GM12892 (cell line): ENCODE measurements around the gene PPFIA1.

ENCODE experiments used
- POLR2A ChIP-seq: IDR thresholded peaks from 2 replicates; pipeline ENCODE4 v1.6.1; 2011; ENCODE audit warnings: low read depth, low read length, control low read depth
- POLR2AphosphoS5 ChIP-seq: IDR thresholded peaks from 2 replicates; pipeline ENCODE4 v1.6.1; 2011; ENCODE audit warnings: low read depth, low read length, control low read depth
- TAF1 ChIP-seq: IDR thresholded peaks from 2 replicates; pipeline ENCODE4 v1.6.1; 2011; ENCODE audit warnings: low read depth, mild to moderate bottlenecking, control low read depth, low read length, borderline replicate concordance

DNA sequence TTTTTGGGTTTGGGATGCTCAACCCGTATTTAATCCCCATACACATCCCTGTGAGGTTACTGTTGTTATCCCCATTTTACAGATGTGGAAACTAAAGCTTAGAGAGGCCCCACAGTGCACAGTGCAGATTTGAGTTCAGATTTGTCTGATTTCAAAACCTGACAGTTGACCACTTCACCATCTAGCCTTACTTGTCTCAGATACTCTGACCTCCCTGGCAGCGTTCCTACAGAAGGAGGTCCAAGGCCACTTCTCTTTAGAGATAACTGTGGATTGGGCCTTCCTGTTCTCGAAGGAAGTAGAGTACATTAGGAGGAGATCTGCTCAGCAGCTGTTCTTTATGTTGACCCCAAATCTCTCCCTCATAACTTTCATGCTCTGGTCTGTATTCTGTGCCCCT, 81.2 kb downstream of the PPFIA1 start:
- TF ChIP-seq POLR2AphosphoS5 (no peak), POLR2A (no peak), TAF1 (no peak)
